AG09319 (cell line): ENCODE measurements around the gene LIFR.

Experiments used
- DNase-seq: peaks from one replicate; pipeline ENCODE4 v3.0.0-alpha.2; 2010; ENCODE audit warnings: low read depth; ENCODE audit errors: extremely low read depth
- CTCF ChIP-seq: IDR thresholded peaks from 2 replicates; pipeline ENCODE4 v1.5.1; 2011; ENCODE audit warnings: low read depth, mild to moderate bottlenecking, inconsistent platforms, low read length, moderate library complexity

The LIFR gene

GRCh38 chr5:38438757-38439156 lies 117.7 kb downstream of the LIFR start:
- TF ChIP-seq CTCF = no peak
- no peak for DNase-seq

GRCh38 chr5:38434966-38435705 lies 121.3 kb downstream of the LIFR start:
- TF ChIP-seq CTCF = no peak

GRCh38 chr5:38433160-38433861 lies 123.1 kb downstream of the LIFR start:
- TF ChIP-seq CTCF = no peak
- no peak for DNase-seq

More at GRCh38 chr5:38434966-38435705, 121.3 kb downstream of the LIFR start:
- no peak for DNase-seq

- no peak for DNase-seq
- TF ChIP-seq CTCF = no peak
These were observed 125.1 kb downstream of the LIFR start for GRCh38 chr5:38431242-38431853.

- no peak for DNase-seq
- no peak for TF ChIP-seq CTCF
These were observed 129.2 kb downstream of the LIFR start for GRCh38 chr5:38426986-38427950.

- no peak for DNase-seq
- no peak for TF ChIP-seq CTCF
These were observed 130.0 kb downstream of the LIFR start for GRCh38 chr5:38426490-38426889.
